ENCODE data around the gene ZNF284.
"Not testable (repeated sequence)": the region's sequence is repeated elsewhere in the genome, so short reads cannot be mapped to it uniquely, and the experiment has no call there.

ZNF284 gene

DNA sequence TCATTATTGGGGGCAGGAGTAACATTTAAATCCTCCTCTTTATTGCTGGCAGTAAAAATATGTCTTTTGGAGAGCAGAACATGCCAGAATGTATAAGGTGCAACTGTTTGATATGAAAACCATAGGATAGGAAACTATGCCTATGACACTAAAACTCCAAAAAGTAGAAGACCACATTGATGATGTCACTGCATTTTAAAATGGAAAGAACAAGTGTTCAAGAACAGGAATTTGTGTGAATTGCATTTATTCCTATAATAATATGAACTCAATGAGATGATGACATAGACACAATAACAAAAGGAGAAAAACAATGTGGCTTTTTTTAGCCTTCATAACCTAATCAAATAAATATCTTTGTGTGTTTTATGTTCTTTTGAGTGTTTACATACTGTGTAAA, 37.5 kb downstream of the ZNF284 start:
- no peak for DNase-seq (ENCODE audit: low read depth in 1 of 2, low spot score in 1 of 2)

DNA sequence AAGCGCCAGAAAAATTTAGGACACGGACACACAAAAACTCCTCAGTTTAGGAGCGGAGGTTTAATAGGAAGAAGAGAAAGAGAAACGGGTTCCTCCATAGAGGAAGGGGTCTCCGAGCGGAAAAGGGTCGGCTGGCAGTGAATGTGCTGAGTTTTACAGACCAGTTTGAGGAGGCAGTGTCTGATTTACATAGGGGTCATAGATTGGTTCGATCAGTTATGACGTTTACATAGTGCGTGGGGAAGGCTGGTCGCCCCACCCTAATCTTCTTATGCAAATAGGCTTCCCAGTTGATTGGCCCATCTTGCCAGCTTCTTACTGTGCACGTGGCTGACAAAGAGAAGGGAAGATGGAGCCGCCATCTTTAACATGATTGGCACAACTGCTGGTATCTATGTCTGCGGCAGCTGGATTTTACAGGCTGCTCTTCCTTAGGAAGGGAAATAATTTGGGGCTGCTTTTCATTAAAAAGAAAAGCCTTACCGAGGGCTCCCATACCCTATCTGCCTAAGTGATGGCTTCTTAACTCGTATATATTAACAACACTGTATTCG, 40.0 kb downstream of the ZNF284 start:
- no peak for DNase-seq (ENCODE audit: low read depth in 1 of 2, low spot score in 1 of 2)

DNA sequence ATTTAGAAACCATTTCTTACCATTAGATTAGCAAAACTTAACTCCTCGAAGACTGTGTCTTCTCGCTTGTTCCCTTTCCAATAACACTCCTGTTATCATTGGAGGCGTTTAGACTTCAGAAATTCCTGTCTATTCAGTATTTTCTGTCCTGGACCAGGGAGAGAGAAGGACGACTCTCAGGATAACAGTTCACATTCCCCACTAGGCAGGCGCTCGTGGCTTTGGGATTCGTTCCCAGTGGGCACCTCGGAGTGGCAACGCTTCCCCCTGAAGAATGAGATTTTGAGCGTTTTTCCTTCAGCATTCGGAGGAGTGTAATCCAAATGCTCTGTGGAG, 40.8 kb downstream of the ZNF284 start:
- no peak for DNase-seq (ENCODE audit: low read depth in 1 of 2, low spot score in 1 of 2)

DNA sequence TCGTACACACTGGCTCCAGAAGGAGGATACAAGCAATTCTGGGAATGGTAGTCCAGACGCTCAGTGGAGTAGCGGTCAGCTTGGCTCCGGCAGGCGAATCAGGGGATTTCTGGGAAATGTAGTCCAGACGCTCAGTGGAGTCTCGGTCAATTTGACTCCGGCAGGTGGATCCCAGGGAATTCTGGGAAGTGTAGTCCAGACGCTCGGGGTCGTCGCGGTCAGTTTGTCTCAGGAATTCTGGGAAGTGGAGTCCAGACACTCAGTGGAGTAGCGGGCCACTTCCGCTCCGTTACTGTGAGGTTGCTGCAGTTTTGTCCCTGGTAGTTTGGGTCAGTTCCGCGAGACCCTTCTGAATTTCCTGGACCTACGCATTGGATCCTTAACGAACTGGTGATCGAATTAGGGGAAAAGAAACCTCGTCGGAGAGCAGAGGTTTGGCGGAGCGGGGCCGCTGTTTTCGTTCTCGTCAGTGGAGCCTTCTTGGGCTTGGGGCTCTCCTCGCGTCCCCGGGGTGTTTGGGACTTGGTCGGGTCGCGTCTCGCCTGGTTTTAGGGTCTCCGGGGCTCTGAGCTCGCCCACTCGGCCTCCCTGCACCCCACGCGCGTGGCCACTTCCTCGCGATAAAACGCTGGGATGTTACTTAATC, 41.3 kb downstream of the ZNF284 start, which contains the start of gene ZNF225:
Gene ZNF225 (plus strand): TSS at position 262 of the 646 bp plus-strand sequence. CDS start 2,429 bp downstream, outside the sequence.
- peak; percentile 56 to 58 for DNase-seq (ENCODE audit: low read depth in 1 of 2, low spot score in 1 of 2)

DNA sequence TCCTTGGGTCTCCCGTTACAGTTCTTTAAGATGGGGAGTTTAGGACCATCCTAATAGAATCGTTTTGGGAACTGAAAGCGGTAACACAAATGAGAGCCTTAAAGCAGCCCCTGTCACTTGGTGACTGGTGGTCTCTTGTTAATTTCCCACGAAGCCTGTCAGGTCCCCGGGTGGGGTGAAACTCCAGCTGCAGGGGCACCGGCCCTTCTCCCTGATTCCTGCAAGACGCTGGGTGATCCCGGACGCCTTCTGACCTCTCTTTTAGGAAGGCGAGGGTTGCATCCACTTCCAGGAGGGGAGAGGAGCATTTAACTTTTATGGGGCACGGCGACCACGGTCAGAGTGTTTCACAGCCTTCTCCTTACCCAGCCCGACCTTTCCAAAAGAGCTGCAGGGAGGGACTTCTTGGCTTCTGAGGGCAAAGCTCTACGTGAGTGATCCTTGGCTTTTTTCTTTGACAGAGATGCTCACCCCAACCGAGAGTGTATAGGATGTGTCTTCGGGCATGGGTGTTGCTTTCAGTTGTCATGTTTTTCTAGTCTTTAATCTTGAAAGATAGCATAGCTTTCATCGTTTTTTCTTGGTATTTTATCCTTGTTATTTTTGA, 41.9 kb downstream of the ZNF284 start:
- no peak for DNase-seq (ENCODE audit: low read depth in 1 of 2, low spot score in 1 of 2)

DNA sequence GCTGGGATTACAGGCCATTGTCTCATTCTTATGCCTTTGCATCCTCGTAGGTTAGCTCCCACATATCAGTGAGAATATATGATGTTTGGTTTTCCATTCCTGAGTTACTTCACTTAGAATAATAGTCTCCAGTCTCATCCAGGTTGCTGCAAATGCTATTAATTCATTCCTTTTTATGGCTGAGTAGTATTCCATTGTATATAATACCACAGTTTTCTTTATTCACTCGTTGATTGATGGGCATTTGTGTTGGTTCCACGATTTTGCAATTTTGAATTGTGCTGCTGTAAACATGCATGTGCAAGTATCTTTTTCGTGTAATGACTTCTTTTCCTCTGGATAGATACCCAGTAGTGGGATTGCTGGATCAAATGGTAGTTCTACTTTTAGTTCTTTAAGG, 49.2 kb downstream of the ZNF284 start:
- not testable (repeated sequence) for DNase-seq (ENCODE audit: low read depth in 1 of 2, low spot score in 1 of 2)

DNA sequence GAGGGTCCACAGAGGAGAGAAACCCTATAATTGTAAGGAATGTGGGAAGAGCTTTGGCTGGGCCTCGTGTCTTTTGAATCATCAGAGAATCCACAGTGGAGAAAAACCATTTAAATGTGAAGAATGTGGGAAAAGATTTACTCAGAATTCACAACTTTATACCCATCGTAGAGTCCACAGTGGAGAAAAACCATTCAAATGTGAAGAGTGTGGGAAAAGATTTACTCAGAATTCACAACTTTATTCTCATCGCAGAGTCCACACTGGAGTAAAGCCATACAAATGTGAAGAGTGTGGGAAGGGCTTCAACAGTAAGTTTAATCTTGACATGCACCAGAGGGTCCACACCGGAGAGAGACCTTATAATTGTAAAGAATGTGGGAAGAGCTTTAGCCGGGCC, 60.0 kb downstream of the ZNF284 start:
- DNase-seq (ENCODE audit: low read depth in 1 of 2, low spot score in 1 of 2), result no peak
